GM12875 (cell line): ENCODE results near the gene CIAO1.

Source experiments
- H3K4me3 ChIP-seq: one replicate; pipeline ENCODE4 v1.5.1; 2011; ENCODE audit warnings: low read depth, low read length, control low read depth
- CTCF ChIP-seq: IDR thresholded peaks from 2 replicates; pipeline ENCODE4 v1.5.1; 2011; ENCODE audit warnings: low read depth, mild to moderate bottlenecking, control low read depth, inconsistent platforms, low read length, moderate library complexity, borderline replicate concordance; ENCODE audit not compliant: insufficient read depth

CIAO1 gene

GRCh38 chr2:96267159-96267971, 1.3 kb downstream of the CIAO1 start:
- peak; percentile 57; the same call in 1 of the 2 replicates for TF ChIP-seq CTCF
- peak overlapping the region; percentile 96 for H3K4me3 ChIP-seq

GRCh38 chr2:96271995-96272394, 6.0 kb downstream of the CIAO1 start:
- no peak overlapping the region for H3K4me3 ChIP-seq
- no peak for TF ChIP-seq CTCF

GRCh38 chr2:96273763-96274162, 7.7 kb downstream of the CIAO1 start:
- no peak for TF ChIP-seq CTCF
- no peak overlapping the region for H3K4me3 ChIP-seq

- TF ChIP-seq CTCF = no peak
- no peak overlapping the region for H3K4me3 ChIP-seq
These were observed 8.5 kb downstream of the CIAO1 start for GRCh38 chr2:96274355-96275056.

GRCh38 chr2:96276787-96277499, 10.9 kb downstream of the CIAO1 start:
- no peak overlapping the region for H3K4me3 ChIP-seq
- TF ChIP-seq CTCF = no peak

GRCh38 chr2:96287273-96287856, 21.3 kb downstream of the CIAO1 start:
- TF ChIP-seq CTCF = no peak

More at GRCh38 chr2:96287273-96287856, 21.3 kb downstream of the CIAO1 start:
- H3K4me3 ChIP-seq = no peak overlapping the region
